Astrocyte (in vitro differentiated cells and primary cell): ENCODE results near the gene FRMD4A.

Source experiments
- EZH2 ChIP-seq: IDR thresholded peaks from 2 replicates; pipeline ENCODE4 v1.6.1; 2012; ENCODE audit warnings: mild to moderate bottlenecking, low read length, inconsistent platforms; ENCODE audit not compliant: insufficient read depth
- TF ChIP-seq, protein P1 (sequence below): IDR thresholded peaks from 2 replicates; pipeline ENCODE4 v1.5.1; 2011; ENCODE audit warnings: low read depth, mild to moderate bottlenecking, inconsistent platforms, low read length, moderate library complexity; ENCODE audit not compliant: insufficient read depth

DNA sequence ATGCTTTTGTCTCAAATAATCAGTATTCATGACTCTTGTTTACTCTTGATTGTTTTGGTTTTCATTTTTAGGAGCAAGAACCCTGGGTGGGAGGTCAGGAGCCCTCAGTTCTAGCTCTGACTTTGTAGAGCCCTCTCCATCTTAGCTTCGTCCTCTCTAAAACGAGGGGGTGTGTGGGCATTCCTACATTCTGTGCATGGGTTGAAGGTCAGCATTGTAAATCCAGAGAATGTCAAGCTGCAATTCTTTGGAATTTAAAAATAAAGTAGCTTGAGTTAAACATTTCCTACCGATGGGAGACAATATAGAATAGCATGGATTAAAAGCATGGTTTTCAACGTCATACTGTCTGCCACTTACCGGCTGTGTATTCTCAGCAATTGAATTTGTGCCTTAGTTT, 615.6 kb downstream of the FRMD4A start:
- TF ChIP-seq, protein P1, sequence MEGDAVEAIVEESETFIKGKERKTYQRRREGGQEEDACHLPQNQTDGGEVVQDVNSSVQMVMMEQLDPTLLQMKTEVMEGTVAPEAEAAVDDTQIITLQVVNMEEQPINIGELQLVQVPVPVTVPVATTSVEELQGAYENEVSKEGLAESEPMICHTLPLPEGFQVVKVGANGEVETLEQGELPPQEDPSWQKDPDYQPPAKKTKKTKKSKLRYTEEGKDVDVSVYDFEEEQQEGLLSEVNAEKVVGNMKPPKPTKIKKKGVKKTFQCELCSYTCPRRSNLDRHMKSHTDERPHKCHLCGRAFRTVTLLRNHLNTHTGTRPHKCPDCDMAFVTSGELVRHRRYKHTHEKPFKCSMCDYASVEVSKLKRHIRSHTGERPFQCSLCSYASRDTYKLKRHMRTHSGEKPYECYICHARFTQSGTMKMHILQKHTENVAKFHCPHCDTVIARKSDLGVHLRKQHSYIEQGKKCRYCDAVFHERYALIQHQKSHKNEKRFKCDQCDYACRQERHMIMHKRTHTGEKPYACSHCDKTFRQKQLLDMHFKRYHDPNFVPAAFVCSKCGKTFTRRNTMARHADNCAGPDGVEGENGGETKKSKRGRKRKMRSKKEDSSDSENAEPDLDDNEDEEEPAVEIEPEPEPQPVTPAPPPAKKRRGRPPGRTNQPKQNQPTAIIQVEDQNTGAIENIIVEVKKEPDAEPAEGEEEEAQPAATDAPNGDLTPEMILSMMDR = no peak
- TF ChIP-seq EZH2 = no peak
